ENCODE data around the gene SQSTM1. TPM values are rescaled to one million over a fixed set of nuclear protein-coding genes. Genes with fewer than 3 reads are reported as not detected.
"Not testable (repeated sequence)": the region's sequence is repeated elsewhere in the genome, so short reads cannot be mapped to it uniquely, and the experiment has no call there.

The SQSTM1 gene
- total RNA-seq, 1 donor from 2014 or later = 297 TPM

GRCh38 chr5:179832039-179832745 lies 11.5 kb downstream of the SQSTM1 start:
- H3K36me3 Mint-ChIP-seq (ENCODE audit: low read depth) = peaks cover 62% of the 10 kb centered on the region
- DNase-seq (ENCODE audit: low spot score) = no peak
- H3K4me3 Mint-ChIP-seq (ENCODE audit: unreplicated experiment) = no peak overlapping the region
- no peaks in the 10 kb centered on the region for H3K9me3 Mint-ChIP-seq (ENCODE audit: low read depth)
- H3K27me3 Mint-ChIP-seq (ENCODE audit: low read depth) = no peaks in the 10 kb centered on the region
- TF ChIP-seq, protein P1, sequence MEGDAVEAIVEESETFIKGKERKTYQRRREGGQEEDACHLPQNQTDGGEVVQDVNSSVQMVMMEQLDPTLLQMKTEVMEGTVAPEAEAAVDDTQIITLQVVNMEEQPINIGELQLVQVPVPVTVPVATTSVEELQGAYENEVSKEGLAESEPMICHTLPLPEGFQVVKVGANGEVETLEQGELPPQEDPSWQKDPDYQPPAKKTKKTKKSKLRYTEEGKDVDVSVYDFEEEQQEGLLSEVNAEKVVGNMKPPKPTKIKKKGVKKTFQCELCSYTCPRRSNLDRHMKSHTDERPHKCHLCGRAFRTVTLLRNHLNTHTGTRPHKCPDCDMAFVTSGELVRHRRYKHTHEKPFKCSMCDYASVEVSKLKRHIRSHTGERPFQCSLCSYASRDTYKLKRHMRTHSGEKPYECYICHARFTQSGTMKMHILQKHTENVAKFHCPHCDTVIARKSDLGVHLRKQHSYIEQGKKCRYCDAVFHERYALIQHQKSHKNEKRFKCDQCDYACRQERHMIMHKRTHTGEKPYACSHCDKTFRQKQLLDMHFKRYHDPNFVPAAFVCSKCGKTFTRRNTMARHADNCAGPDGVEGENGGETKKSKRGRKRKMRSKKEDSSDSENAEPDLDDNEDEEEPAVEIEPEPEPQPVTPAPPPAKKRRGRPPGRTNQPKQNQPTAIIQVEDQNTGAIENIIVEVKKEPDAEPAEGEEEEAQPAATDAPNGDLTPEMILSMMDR (IDR thresholded peaks at IDR 0.05) = no peak
- H3K4me1 Mint-ChIP-seq (ENCODE audit: low read depth) = peaks cover 9% of the 10 kb centered on the region
- peak overlapping the region; percentile 68 for H3K27ac Mint-ChIP-seq (ENCODE audit: unreplicated experiment)

DNA sequence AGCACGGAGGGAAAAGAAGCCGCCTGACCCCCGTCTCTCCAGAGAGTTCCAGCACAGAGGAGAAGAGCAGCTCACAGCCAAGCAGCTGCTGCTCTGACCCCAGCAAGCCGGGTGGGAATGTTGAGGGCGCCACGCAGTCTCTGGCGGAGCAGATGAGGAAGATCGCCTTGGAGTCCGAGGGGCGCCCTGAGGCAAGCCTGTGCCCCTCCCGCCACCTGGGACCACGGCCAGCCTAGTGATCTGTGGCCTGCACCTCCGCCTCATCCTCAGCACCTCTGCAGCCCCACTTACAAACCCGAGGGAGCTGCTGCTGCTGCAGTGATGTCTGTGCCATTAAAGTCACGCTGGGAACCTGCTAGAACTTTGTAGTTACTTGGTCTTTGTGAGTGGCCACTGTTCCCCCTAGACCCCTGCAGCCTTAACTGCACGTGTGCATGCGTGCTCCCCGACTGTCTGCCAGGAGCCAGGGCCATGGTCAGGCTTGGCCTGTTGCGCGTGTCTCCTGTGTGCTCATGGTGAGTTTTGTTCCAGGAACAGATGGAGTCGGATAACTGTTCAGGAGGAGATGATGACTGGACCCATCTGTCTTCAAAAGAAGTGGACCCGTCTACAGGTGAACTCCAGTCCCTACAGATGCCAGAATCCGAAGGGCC lies 12.5 kb downstream of the SQSTM1 start:
- Mint-ChIP-seq H3K4me1 (ENCODE audit: low read depth) (no peaks in the 10 kb centered on the region), H3K4me3 (ENCODE audit: unreplicated experiment) (no peak overlapping the region), H3K27me3 (ENCODE audit: low read depth) (no peaks in the 10 kb centered on the region)

DNA sequence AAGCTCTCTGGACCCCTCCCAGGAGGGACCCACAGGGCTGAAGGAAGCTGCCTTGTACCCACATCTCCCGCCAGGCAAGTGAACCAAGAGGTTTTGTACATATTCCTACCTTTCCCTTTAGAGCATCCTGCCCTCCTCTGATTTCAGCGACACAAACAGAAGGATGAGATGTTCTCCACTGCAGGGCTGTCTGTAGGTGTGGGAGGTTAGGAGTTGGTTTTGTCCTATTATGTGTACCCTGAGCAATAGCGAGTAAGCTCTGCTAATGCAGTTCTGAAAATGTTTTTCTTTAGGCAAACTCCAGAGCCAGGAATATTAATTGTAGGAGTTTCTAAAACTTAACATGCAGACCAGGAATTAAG lies 13.0 kb downstream of the SQSTM1 start:
- H3K27ac Mint-ChIP-seq (ENCODE audit: unreplicated experiment) = no peak overlapping the region
- H3K27me3 Mint-ChIP-seq (ENCODE audit: low read depth) = no peaks in the 10 kb centered on the region
- no peaks in the 10 kb centered on the region for H3K4me1 Mint-ChIP-seq (ENCODE audit: low read depth)
- H3K4me3 Mint-ChIP-seq (ENCODE audit: unreplicated experiment) = no peak overlapping the region
- TF ChIP-seq, protein P1 (IDR thresholded peaks at IDR 0.05) = no peak
- H3K36me3 Mint-ChIP-seq (ENCODE audit: low read depth) = peaks cover 57% of the 10 kb centered on the region
- no peaks in the 10 kb centered on the region for H3K9me3 Mint-ChIP-seq (ENCODE audit: low read depth)
- no peak for DNase-seq (ENCODE audit: low spot score)

More for the DNA sequence above, 12.5 kb downstream of the SQSTM1 start:
- Mint-ChIP-seq H3K27ac (ENCODE audit: unreplicated experiment) (peak overlapping the region; percentile 14), H3K9me3 (ENCODE audit: low read depth) (no peaks in the 10 kb centered on the region), H3K36me3 (ENCODE audit: low read depth) (peaks cover 60% of the 10 kb centered on the region)
- TF ChIP-seq, protein P1 (IDR thresholded peaks at IDR 0.05) = no peak
- DNase-seq (ENCODE audit: low spot score) = no peak

GRCh38 chr5:179834120-179834519 lies 13.4 kb downstream of the SQSTM1 start:
- Mint-ChIP-seq H3K4me1 (ENCODE audit: low read depth) (no peaks in the 10 kb centered on the region), H3K9me3 (ENCODE audit: low read depth) (no peaks in the 10 kb centered on the region), H3K36me3 (ENCODE audit: low read depth) (peaks cover 53% of the 10 kb centered on the region), H3K27me3 (ENCODE audit: low read depth) (no peaks in the 10 kb centered on the region), H3K4me3 (ENCODE audit: unreplicated experiment) (no peak overlapping the region), H3K27ac (ENCODE audit: unreplicated experiment) (no peak overlapping the region)
- DNase-seq (ENCODE audit: low spot score) = peak; percentile 37
- TF ChIP-seq, protein P1 (IDR thresholded peaks at IDR 0.05) = no peak

GRCh38 chr5:179834871-179835270 lies 14.2 kb downstream of the SQSTM1 start:
- H3K4me3 Mint-ChIP-seq (ENCODE audit: unreplicated experiment); H3K4me1 Mint-ChIP-seq (ENCODE audit: low read depth); H3K27me3 Mint-ChIP-seq (ENCODE audit: low read depth); H3K9me3 Mint-ChIP-seq (ENCODE audit: low read depth); H3K27ac Mint-ChIP-seq (ENCODE audit: unreplicated experiment): not testable (repeated sequence)
- H3K36me3 Mint-ChIP-seq (ENCODE audit: low read depth) = peaks cover 46% of the 10 kb centered on the region
- peak; percentile 74 for DNase-seq (ENCODE audit: low spot score)

All from chondrocyte (in vitro differentiated cells).